ENCODE measurements around the gene TRMT1.

The TRMT1 gene

GRCh38 chr19:13146763-13147563 lies 30.4 kb upstream of the TRMT1 start:
- DNase-seq (ENCODE audit: low read depth): peak; percentile 67
- TF ChIP-seq, protein P1, sequence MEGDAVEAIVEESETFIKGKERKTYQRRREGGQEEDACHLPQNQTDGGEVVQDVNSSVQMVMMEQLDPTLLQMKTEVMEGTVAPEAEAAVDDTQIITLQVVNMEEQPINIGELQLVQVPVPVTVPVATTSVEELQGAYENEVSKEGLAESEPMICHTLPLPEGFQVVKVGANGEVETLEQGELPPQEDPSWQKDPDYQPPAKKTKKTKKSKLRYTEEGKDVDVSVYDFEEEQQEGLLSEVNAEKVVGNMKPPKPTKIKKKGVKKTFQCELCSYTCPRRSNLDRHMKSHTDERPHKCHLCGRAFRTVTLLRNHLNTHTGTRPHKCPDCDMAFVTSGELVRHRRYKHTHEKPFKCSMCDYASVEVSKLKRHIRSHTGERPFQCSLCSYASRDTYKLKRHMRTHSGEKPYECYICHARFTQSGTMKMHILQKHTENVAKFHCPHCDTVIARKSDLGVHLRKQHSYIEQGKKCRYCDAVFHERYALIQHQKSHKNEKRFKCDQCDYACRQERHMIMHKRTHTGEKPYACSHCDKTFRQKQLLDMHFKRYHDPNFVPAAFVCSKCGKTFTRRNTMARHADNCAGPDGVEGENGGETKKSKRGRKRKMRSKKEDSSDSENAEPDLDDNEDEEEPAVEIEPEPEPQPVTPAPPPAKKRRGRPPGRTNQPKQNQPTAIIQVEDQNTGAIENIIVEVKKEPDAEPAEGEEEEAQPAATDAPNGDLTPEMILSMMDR (conservative IDR thresholded peaks at IDR 0.05; ENCODE audit: low read length): no peak
- H3K4me3 ChIP-seq (ENCODE audit: low read length): no peak overlapping the region

GRCh38 chr19:13139633-13140311 lies 23.2 kb upstream of the TRMT1 start:
- DNase-seq (ENCODE audit: low read depth): no peak
- TF ChIP-seq, protein P1 (conservative IDR thresholded peaks at IDR 0.05; ENCODE audit: low read length): no peak
- H3K4me3 ChIP-seq (ENCODE audit: low read length): no peak overlapping the region

- DNase-seq (ENCODE audit: low read depth): no peak
- TF ChIP-seq, protein P1 (conservative IDR thresholded peaks at IDR 0.05; ENCODE audit: low read length): no peak
- no peak overlapping the region for H3K4me3 ChIP-seq (ENCODE audit: low read length)
Observed at GRCh38 chr19:13138916-13139198, 22.3 kb upstream of the TRMT1 start.

DNA sequence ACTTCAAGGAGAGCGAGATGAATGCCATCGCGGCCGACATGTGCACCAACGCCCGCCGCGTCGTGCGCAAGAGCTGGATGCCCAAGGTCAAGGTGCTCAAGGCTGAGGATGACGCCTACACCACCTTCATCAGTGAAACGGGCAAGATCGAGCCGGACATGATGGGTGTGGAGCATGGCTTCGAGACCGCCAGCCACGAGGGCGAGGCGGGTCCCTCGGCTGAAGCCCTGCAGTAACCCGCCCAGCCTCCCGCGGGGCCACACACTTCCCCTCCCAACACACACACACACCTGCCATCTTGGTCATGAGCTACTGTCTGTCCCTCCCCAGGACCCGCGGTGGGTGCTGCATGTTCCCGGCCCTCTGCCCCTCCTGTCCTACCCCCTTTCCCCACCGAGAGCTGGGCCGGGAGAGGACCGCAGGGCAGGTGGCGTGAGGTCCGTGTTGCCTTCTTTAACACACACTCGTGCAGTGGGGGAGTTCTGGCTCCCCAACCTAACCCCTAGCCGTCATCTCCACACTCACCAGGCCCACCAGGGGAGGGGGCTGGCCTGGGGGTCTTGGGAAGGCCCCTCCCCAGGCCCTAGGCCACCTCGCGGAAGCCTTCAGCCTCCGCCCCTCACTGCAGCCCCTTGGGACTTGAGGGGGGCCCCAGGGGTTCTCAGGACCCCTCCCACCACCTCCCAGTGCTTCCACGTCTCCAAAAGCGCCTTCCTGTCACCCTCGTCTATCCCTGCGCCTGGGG lies 21.8 kb upstream of the TRMT1 start:
- TF ChIP-seq, protein P1 (conservative IDR thresholded peaks at IDR 0.05; ENCODE audit: low read length): no peak
- H3K4me3 ChIP-seq (ENCODE audit: low read length): no peak overlapping the region
- no peak for DNase-seq (ENCODE audit: low read depth)

GRCh38 chr19:13137290-13137794 lies 20.8 kb upstream of the TRMT1 start:
- H3K4me3 ChIP-seq (ENCODE audit: low read length): no peak overlapping the region
- no peak for DNase-seq (ENCODE audit: low read depth)
- TF ChIP-seq, protein P1 (conservative IDR thresholded peaks at IDR 0.05; ENCODE audit: low read length): no peak

GRCh38 chr19:13135068-13136062 lies 18.8 kb upstream of the TRMT1 start:
- H3K4me3 ChIP-seq (ENCODE audit: low read length): no peak overlapping the region
- TF ChIP-seq, protein P1 (conservative IDR thresholded peaks at IDR 0.05; ENCODE audit: low read length): no peak
- DNase-seq (ENCODE audit: low read depth): no peak
